B cell (primary cell): ENCODE results near the gene ATAT1. TPM values are rescaled to one million over a fixed set of nuclear protein-coding genes. Genes with fewer than 3 reads are reported as not detected.
A peak's percentile ranks its signal among the peaks of the same experiment; 100 is the strongest.

Source experiments
- ATAC-seq: fragments of 200-7000 bp; cut with Tn5 transposase; one replicate; pipeline ENCODE4 v1.10.0; 2021; ENCODE audit warnings: low read depth, mild to moderate bottlenecking, moderate number of reproducible peaks, moderate library complexity
- CTCF ChIA-PET: fragments of 350-600 bp; sonication (Branson Sonifier 250); formaldehyde crosslinking; loops from one replicate; lab custom pipeline; 2021; ENCODE audit warnings: antibody characterized with exemption, inconsistent platforms; lab: Charles Lee
- POLR2A ChIA-PET: fragments of 350-600 bp; sonication (Branson Sonifier 250); formaldehyde crosslinking; loops from one replicate; lab custom pipeline; 2021; ENCODE audit warnings: antibody characterized with exemption; lab: Charles Lee
- DNase-seq: peaks from one replicate; pipeline ENCODE4 v3.0.0; 2013
- H2AFZ ChIP-seq: 2 replicates; pipeline ENCODE4 v1.6.1; 2012; ENCODE audit warnings: mild to moderate bottlenecking, low read depth, low read length; ENCODE audit not compliant: insufficient read depth, poor library complexity, severe bottlenecking
- H3K27ac ChIP-seq, 2 donors: 1 replicate in 1 of 2; 2 replicates in 1 of 2; pipeline ENCODE4 v1.5.1; 2012 to 2013; ENCODE audit warnings: low read length in 2 of 2, mild to moderate bottlenecking in 2 of 2, moderate library complexity in 1 of 2
- H3K27me3 ChIP-seq, 4 experiments: fragments of 200-600 bp in 1 of 4; sonication (generic) in 1 of 4; replicated peaks in 1 of 4; 1 replicate in 2 of 4; 2 replicates in 2 of 4; pipeline versions ENCODE4 v1.6.1 to v1.7.0; 2013 to 2016; ENCODE audit warnings: low read length in 3 of 4, mild to moderate bottlenecking in 2 of 4, mixed read lengths in 1 of 4, moderate library complexity in 1 of 4; ENCODE audit not compliant: insufficient read depth in 4 of 4, control insufficient read depth in 3 of 4; ENCODE audit errors: control extremely low read depth in 1 of 4
- H3K36me3 ChIP-seq, 2 experiments: replicated peaks in 1 of 2; 1 replicate in 1 of 2; 2 replicates in 1 of 2; pipeline versions ENCODE4 v1.6.1 to v1.7.1; 2013; ENCODE audit warnings: low read length in 1 of 2; ENCODE audit not compliant: insufficient read depth in 2 of 2, control insufficient read depth in 1 of 2; ENCODE audit errors: control extremely low read depth in 1 of 2, extremely low read depth in 1 of 2
- H3K4me1 ChIP-seq, 2 donors: fragments of 200-600 bp in 1 of 2; sonication (generic) in 1 of 2; 1 replicate in 1 of 2; 2 replicates in 1 of 2; pipeline versions ENCODE4 v1.5.1 to v1.6.1; 2013 to 2017; ENCODE audit warnings: low read length in 2 of 2; ENCODE audit not compliant: control insufficient read depth in 2 of 2, insufficient read depth in 2 of 2
- H3K4me2 ChIP-seq: replicated peaks from 2 replicates; pipeline ENCODE3; 2012; ENCODE audit warnings: mild to moderate bottlenecking, low read depth, low read length; ENCODE audit not compliant: poor library complexity, severe bottlenecking
- H3K4me3 ChIP-seq, 5 experiments: fragments of 200-600 bp in 1 of 5; sonication (generic) in 1 of 5; 1 replicate in 3 of 5; 2 replicates in 2 of 5; pipeline versions ENCODE4 v1.5.1 to v1.7.0; 2011 to 2016; ENCODE audit warnings: low read length in 4 of 5, mild to moderate bottlenecking in 4 of 5, low read depth in 2 of 5, control low read depth in 1 of 5, moderate library complexity in 1 of 5; ENCODE audit not compliant: insufficient read depth in 1 of 5; ENCODE audit errors: control extremely low read depth in 1 of 5, extremely low read depth in 1 of 5
- H3K79me2 ChIP-seq: fragments of 200-600 bp; sonication (generic); one replicate; pipeline ENCODE4 v1.6.0; 2016; ENCODE audit warnings: low read length; ENCODE audit not compliant: control insufficient read depth, insufficient read depth
- H3K9ac ChIP-seq: fragments of 200-600 bp; sonication (generic); 2 replicates; pipeline ENCODE4 v1.6.1; 2017; ENCODE audit warnings: mild to moderate bottlenecking, low read length, moderate library complexity
- H3K9me3 ChIP-seq, 3 donors: one replicate each; pipeline versions ENCODE4 v1.6.1 to v1.7.1; 2013; ENCODE audit warnings: low read length in 2 of 3; ENCODE audit not compliant: control insufficient read depth in 2 of 3, insufficient read depth in 1 of 3; ENCODE audit errors: control extremely low read depth in 1 of 3
- H4K20me1 ChIP-seq: 2 replicates; pipeline ENCODE4 v1.6.0; 2012; ENCODE audit warnings: mild to moderate bottlenecking, low read length; ENCODE audit not compliant: insufficient read depth, control insufficient read depth, poor library complexity, severe bottlenecking
- H3K27ac Mint-ChIP-seq: one replicate; pipeline ENCODE4 v1.8.0; 2021; ENCODE audit warnings: mixed read lengths
- H3K27me3 Mint-ChIP-seq: one replicate; pipeline ENCODE4 v1.8.0; 2021; ENCODE audit warnings: mixed read lengths
- H3K4me1 Mint-ChIP-seq: one replicate; pipeline ENCODE4 v1.8.0; 2021; ENCODE audit warnings: mixed read lengths
- H3K4me3 Mint-ChIP-seq: one replicate; pipeline ENCODE4 v1.8.0; 2021; ENCODE audit warnings: mixed read lengths
- H3K9me3 Mint-ChIP-seq: one replicate; pipeline ENCODE4 v1.8.0; 2022; ENCODE audit warnings: mixed read lengths; ENCODE audit not compliant: insufficient read depth
- CTCF ChIP-seq: fragments of 200-600 bp; IDR thresholded peaks from one replicate; pipeline ENCODE4 v1.8.0; 2022; ENCODE audit warnings: antibody characterized with exemption, mild to moderate bottlenecking
- EZH2 ChIP-seq: IDR thresholded peaks from 2 replicates; pipeline ENCODE4 v1.6.1; 2012; ENCODE audit warnings: borderline replicate concordance, low read depth, mild to moderate bottlenecking, moderate library complexity, low read length; ENCODE audit not compliant: insufficient read depth, poor library complexity, severe bottlenecking
- WGBS: methylation state at CpG from one replicate; pipeline ENCODE4 v1.1.5; 2013; ENCODE audit warnings: missing lambda C conversion rate; ENCODE audit not compliant: insufficient coverage; 5-methylcytosine and 5-hydroxymethylcytosine counted together
- intact Hi-C: fragments of 100-400 bp; cut with micrococcal nuclease; formaldehyde crosslinking; loops from one replicate; pipeline ENCODE4 v1.10.0; 2022
- polyA plus RNA-seq: library from polyadenylated mRNA; depleted of rRNA; stranded (reverse); fragments of >200 nt; gene quantifications from 2 replicates; pipeline ENCODE4 v1.2.3, GENCODE V29; 2012
- total RNA-seq, 2 donors: library from RNA; stranded (reverse); fragments of 120-200 nt in 1 of 2; gene quantifications; 1 replicate in 1 of 2; 2 replicates in 1 of 2; pipeline versions ENCODE4 v1.2.3 to v1.2.4, GENCODE V29; 2013 to 2022

Gene ATAT1
- total and polyA plus RNA-seq, 2 donors (not counting 1 experiment from before 2014, with no cell fraction given): 15.7 to 21.5 TPM

- ChIA-PET POLR2A (interaction anchor here (0.5 to 8.7 kb wide), 3 partner anchors 35 to 198 kb away, joined by 4 to 216 read pairs (median 4); partner anchors contain the start of genes MDC1 and TUBB), CTCF (interaction anchor here (19.8 kb wide), 1 partner anchor 42 kb away, joined by 963 read pairs; the partner anchor contains the start of genes MDC1 and TUBB)
- WGBS: 5% methylated on average over 29 of the region's 29 CpGs
- Mint-ChIP-seq H3K9me3 (no peaks in the 10 kb centered on the region), H3K4me3 (peak overlapping the region; percentile 97), H3K27me3 (no peaks in the 10 kb centered on the region), H3K27ac (peak overlapping the region; percentile 99), H3K4me1 (peaks cover 72% of the 10 kb centered on the region)
- peak overlapping the region; percentile 98 for H3K9ac ChIP-seq
- peak overlapping the region; percentile 91 to 100 (median 97) for H3K4me3 ChIP-seq
- intact Hi-C loops: loop anchor here (2.0 kb wide), 1 partner anchor 13 kb away; the partner anchor contains the start of gene DHX16
- H3K36me3 ChIP-seq: peaks cover 0 to 14% of the 10 kb centered on the region in 2 experiments
- H2AFZ ChIP-seq: peak overlapping the region; percentile 82
- H4K20me1 ChIP-seq: peaks cover 63% of the 10 kb centered on the region
- no peaks in the 10 kb centered on the region for H3K27me3 ChIP-seq
- peaks cover 50 to 52% of the 10 kb centered on the region in 2 donors for H3K4me1 ChIP-seq
- peak; percentile 42 for DNase-seq
- no peak for ATAC-seq
- H3K27ac ChIP-seq: peak overlapping the region; percentile 93 to 97
- TF ChIP-seq EZH2: no peak
- TF ChIP-seq CTCF: no peak
- peaks cover 74% of the 10 kb centered on the region for H3K79me2 ChIP-seq
- no peaks in the 10 kb centered on the region for H3K9me3 ChIP-seq
- H3K4me2 ChIP-seq: peak overlapping the region; percentile 100
These were observed 58.7 kb downstream of the ATAT1 start for GRCh38 chr6:30685157-30686008.
